ENCODE results near the gene MED15.
"Not testable (repeated sequence)": the region's sequence is repeated elsewhere in the genome, so short reads cannot be mapped to it uniquely, and the experiment has no call there.

MED15 gene

GRCh38 chr22:20584029-20584871 lies 76.8 kb downstream of the MED15 start:
- no peak for DNase-seq (ENCODE audit: low spot score)

GRCh38 chr22:20584872-20585638 lies 77.6 kb downstream of the MED15 start:
- DNase-seq (ENCODE audit: low spot score) = no peak

- no peak for DNase-seq (ENCODE audit: low spot score)
These were observed 78.4 kb downstream of the MED15 start for GRCh38 chr22:20585639-20586402.

- DNase-seq (ENCODE audit: low spot score) = no peak
These were observed 79.0 kb downstream of the MED15 start for GRCh38 chr22:20586403-20586745.

GRCh38 chr22:20587206-20587958 lies 80.0 kb downstream of the MED15 start:
- no peak for DNase-seq (ENCODE audit: low spot score)

- DNase-seq (ENCODE audit: low spot score) = no peak
These were observed 80.9 kb downstream of the MED15 start for GRCh38 chr22:20588092-20588842.

- no peak for DNase-seq (ENCODE audit: low spot score)
These were observed 81.6 kb downstream of the MED15 start for GRCh38 chr22:20588843-20589581.

- DNase-seq (ENCODE audit: low spot score) = no peak
These were observed 82.4 kb downstream of the MED15 start for GRCh38 chr22:20589614-20590476.

- no peak for DNase-seq (ENCODE audit: low spot score)
These were observed 83.3 kb downstream of the MED15 start for GRCh38 chr22:20590477-20591294.

- no peak for DNase-seq (ENCODE audit: low spot score)
These were observed 83.9 kb downstream of the MED15 start for GRCh38 chr22:20591295-20591645.

GRCh38 chr22:20591660-20592310 lies 84.4 kb downstream of the MED15 start:
- no peak for DNase-seq (ENCODE audit: low spot score)

GRCh38 chr22:20594038-20594437 lies 86.6 kb downstream of the MED15 start:
- not testable (repeated sequence) for DNase-seq (ENCODE audit: low spot score)

GRCh38 chr22:20594486-20594885 lies 87.1 kb downstream of the MED15 start:
- not testable (repeated sequence) for DNase-seq (ENCODE audit: low spot score)

- no peak for DNase-seq (ENCODE audit: low spot score)
These were observed 88.1 kb downstream of the MED15 start for GRCh38 chr22:20595461-20595860.

GRCh38 chr22:20599117-20599516 lies 91.7 kb downstream of the MED15 start:
- DNase-seq (ENCODE audit: low spot score) = no peak

- DNase-seq (ENCODE audit: low spot score) = no peak
These were observed 92.8 kb downstream of the MED15 start for GRCh38 chr22:20600137-20600673.

GRCh38 chr22:20601308-20601707 lies 93.9 kb downstream of the MED15 start:
- DNase-seq (ENCODE audit: low spot score) = no peak
